OCI-M2 (cell line): ENCODE measurements around the gene P2RX3.

Source experiments
- DNase-seq: peaks from one replicate; lab custom pipeline; 2025; ENCODE audit not compliant: unreplicated experiment; lab: John Stamatoyannopoulos, UW

Gene P2RX3

DNA sequence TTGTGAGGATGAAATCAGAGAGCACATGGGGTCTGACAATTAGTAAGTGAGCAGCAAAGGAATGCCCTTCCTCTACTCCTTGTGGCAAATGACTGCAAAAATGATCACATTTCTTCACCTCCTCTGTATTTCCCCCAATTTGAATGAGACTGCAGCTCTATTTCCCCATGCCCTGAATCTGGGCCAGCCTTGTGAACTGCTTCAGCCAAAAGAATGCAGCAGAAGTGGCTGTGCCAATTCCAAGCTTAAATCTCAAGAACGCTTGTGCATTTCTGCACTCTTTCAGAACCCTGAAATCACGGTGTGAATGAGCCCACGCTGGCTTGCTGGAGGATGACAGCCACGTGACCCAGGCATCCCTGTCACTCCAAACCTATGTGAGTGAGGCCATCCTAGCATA, 78.9 kb downstream of the P2RX3 start:
- no peak for DNase-seq

DNA sequence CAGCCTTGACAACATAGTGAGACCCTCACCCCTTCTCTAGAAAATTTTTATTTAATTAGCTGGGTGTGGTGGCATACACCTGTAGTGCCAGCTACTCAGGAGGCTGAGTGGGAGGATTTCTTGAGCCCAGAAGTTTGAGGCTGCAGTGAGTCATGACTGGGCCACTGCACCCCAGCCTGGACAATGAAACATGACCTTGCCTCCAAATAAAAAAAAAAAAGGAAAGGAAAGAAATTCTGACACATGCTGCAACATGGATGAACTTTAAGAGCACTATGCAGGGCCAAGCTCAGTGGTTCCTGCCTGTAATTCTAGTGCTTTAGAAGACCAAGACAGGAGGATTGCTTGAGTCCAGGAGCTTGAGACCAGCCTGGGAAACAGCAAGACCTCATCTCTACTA, 80.0 kb downstream of the P2RX3 start:
- no peak for DNase-seq

GRCh38 chr11:57419146-57419545, 81.0 kb downstream of the P2RX3 start:
- DNase-seq, result no peak

- DNase-seq, result no peak
Observed at GRCh38 chr11:57421066-57421465, 82.9 kb downstream of the P2RX3 start.

DNA sequence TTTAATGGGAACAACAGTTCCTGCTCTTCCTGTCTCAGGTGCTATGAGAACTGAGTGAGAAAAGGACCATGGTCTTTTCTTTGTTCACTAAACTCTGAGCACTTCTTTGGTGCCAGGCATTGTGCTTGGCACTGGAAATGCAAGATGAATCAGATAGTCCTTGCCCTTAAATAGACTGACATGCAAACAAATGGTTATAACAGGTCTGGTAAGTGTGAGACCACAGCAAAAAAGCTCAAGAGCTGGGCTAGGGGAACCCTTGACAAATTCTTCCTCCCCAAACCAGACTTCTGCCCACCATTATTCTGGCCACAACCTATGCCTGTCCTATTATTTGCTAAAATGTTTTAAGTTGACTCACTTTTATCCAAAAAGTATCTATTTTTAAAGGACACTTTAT, 83.7 kb downstream of the P2RX3 start:
- DNase-seq, result no peak
